Fibroblast of villous mesenchyme (primary cell): ENCODE results near the gene UBA1. TPM values are rescaled to one million over a fixed set of nuclear protein-coding genes. Genes with fewer than 3 reads are reported as not detected.

Source experiments
- DNase-seq: peaks from one replicate; pipeline ENCODE4 v3.0.0-alpha.2; 2010; ENCODE audit warnings: low read depth
- H3K4me3 ChIP-seq: 2 replicates; pipeline ENCODE4 v1.5.1; 2011; ENCODE audit warnings: low read depth, mild to moderate bottlenecking, low read length
- CTCF ChIP-seq: IDR thresholded peaks from 2 replicates; pipeline ENCODE4 v1.5.1; 2012; ENCODE audit warnings: low read depth, mild to moderate bottlenecking, low read length; ENCODE audit not compliant: insufficient read depth
- total RNA-seq: library from RNA; depleted of rRNA; stranded (reverse); fragments of >200 nt; gene quantifications from 2 replicates; pipeline ENCODE4 v1.2.3, GENCODE V29; 2012

The UBA1 gene
- total RNA-seq, 1 donor = 212 TPM

GRCh38 chrX:47194194-47194787 is 662 bp downstream of the UBA1 start:
- DNase-seq = no peak
- TF ChIP-seq CTCF = no peak
- H3K4me3 ChIP-seq = peak overlapping the region; percentile 82

GRCh38 chrX:47196098-47196497 is 2.5 kb downstream of the UBA1 start:
- no peak for DNase-seq
- peak overlapping the region; percentile 34 for H3K4me3 ChIP-seq
- no peak for TF ChIP-seq CTCF

GRCh38 chrX:47197526-47197925 is 3.9 kb downstream of the UBA1 start:
- TF ChIP-seq CTCF = no peak
- H3K4me3 ChIP-seq = no peak overlapping the region
- no peak for DNase-seq

GRCh38 chrX:47198026-47198686 is 4.5 kb downstream of the UBA1 start:
- TF ChIP-seq CTCF = no peak
- no peak for DNase-seq
- no peak overlapping the region for H3K4me3 ChIP-seq

GRCh38 chrX:47198687-47199080 is 5.1 kb downstream of the UBA1 start:
- DNase-seq = no peak
- no peak for TF ChIP-seq CTCF
- H3K4me3 ChIP-seq = no peak overlapping the region

- H3K4me3 ChIP-seq = no peak overlapping the region
- no peak for TF ChIP-seq CTCF
- no peak for DNase-seq
Observed at GRCh38 chrX:47199286-47199685, 5.7 kb downstream of the UBA1 start.
